Heart left ventricle (tissue), 16 donors: Measurements from ENCODE around the gene MINK1. TPM values are rescaled to one million over a fixed set of nuclear protein-coding genes. Genes with fewer than 3 reads are reported as not detected.

ENCODE experiments used
- ATAC-seq, 4 donors: fragments of 200-7000 bp; cut with Tn5 transposase; one replicate each; pipeline ENCODE4 v1.9.1; 2020 to 2022; ENCODE audit warnings: moderate library complexity in 4 of 4, mild to moderate bottlenecking in 3 of 4, moderate number of reproducible peaks in 1 of 4
- DNase-seq, 5 donors: peaks; one replicate each; pipeline ENCODE4 v3.0.0-alpha.2; 2020
- H3K27ac ChIP-seq, 12 donors: fragments of 200-600 bp; sonication (generic) in 4 of 12; one replicate each; pipeline versions ENCODE4 v1.5.0 to v1.8.0; 2016 to 2022; ENCODE audit warnings: mild to moderate bottlenecking in 2 of 12
- H3K27me3 ChIP-seq, 9 donors: fragments of 200-600 bp; sonication (generic) in 2 of 9; one replicate each; pipeline versions ENCODE4 v1.5.1 to v1.8.0; 2016 to 2022; ENCODE audit warnings: mild to moderate bottlenecking in 3 of 9
- H3K36me3 ChIP-seq, 9 donors: fragments of 200-600 bp; sonication (generic) in 2 of 9; one replicate each; pipeline versions ENCODE4 v1.5.0 to v1.8.0; 2018 to 2022; ENCODE audit warnings: mild to moderate bottlenecking in 2 of 9
- H3K4me1 ChIP-seq, 12 donors: fragments of 200-600 bp; sonication (generic) in 4 of 12; one replicate each; pipeline versions ENCODE4 v1.5.0 to v1.8.0; 2016 to 2022; ENCODE audit warnings: mild to moderate bottlenecking in 3 of 12
- H3K4me3 ChIP-seq, 12 donors: fragments of 200-600 bp; sonication (generic) in 4 of 12; one replicate each; pipeline versions ENCODE4 v1.5.0 to v1.8.0; 2017 to 2022; ENCODE audit warnings: mild to moderate bottlenecking in 9 of 12, moderate library complexity in 4 of 12
- H3K9me3 ChIP-seq, 12 donors: fragments of 200-600 bp; sonication (generic) in 4 of 12; one replicate each; pipeline versions ENCODE4 v1.5.0 to v1.8.0; 2016 to 2022; ENCODE audit warnings: mild to moderate bottlenecking in 1 of 12
- POLR2A ChIP-seq, 2 donors: fragments of 450-650 bp; IDR thresholded peaks; one replicate each; pipeline ENCODE4 v1.6.1; 2017; ENCODE audit warnings: antibody characterized with exemption in 2 of 2, mild to moderate bottlenecking in 2 of 2, moderate library complexity in 2 of 2
- WGBS, 4 donors: extraction: QIAGEN DNeasy Blood & Tissue Kit in 2 of 4; methylation state at CpG; one replicate each; pipeline versions ENCODE4 v1.1.5 to v1.1.7; 2013 to 2018; 5-methylcytosine and 5-hydroxymethylcytosine counted together
- intact Hi-C, 10 donors: fragments of 100-400 bp; cut with DNase I; formaldehyde crosslinking; loops; one replicate each; pipeline versions ENCODE4 v1.11.1 to v1.14.2; 2022
- polyA plus RNA-seq, 2 donors: library from polyadenylated mRNA; stranded (reverse); fragments of 200-250 nt; gene quantifications; one replicate each; pipeline ENCODE4 v1.2.3, GENCODE V29; 2013
- total RNA-seq, 9 donors: library from RNA; depleted of rRNA in 2 of 9; stranded (reverse); fragments of >200 nt in 2 of 9; fragmentation: NEBNext Ultra II Directional in 3 of 9; extraction: Animal tissue kit (Norgen Biotek cat#: 25700) in 3 of 9; gene quantifications; one replicate each; pipeline versions ENCODE4 v1.1.0 to v1.2.4, GENCODE V29; 2016 to 2023
- TF ChIP-seq, protein P1 (sequence below), 12 donors: fragments of 200-600 bp; sonication (generic) in 4 of 12; IDR thresholded peaks; one replicate each; pipeline versions ENCODE4 v1.5.0 to v1.8.0; 2018 to 2022; ENCODE audit warnings: antibody characterized with exemption in 12 of 12, mild to moderate bottlenecking in 5 of 12
- donor health status: ischemic (EF 13 %, LVEDD 7.1; RV severe dilation, severe dysfunction).
- donor health status: healthy with polysubstance abuse.
- donor health status: DM: no; HTN: yes; CAD: no.
- donor health status: DM: no; HTN: no; CAD: no.
- donor health status: ischemic (EF 25% LVEDD 6.9; RV normal size, moderate dysfunction).
- donor health status: ischemic (EF 25% LVEDD 5.7; RV mildly dilated, moderate dysfunction).
- donor health status: healthy.
- donor health status: DM: yes; HTN: yes; CAD: no.
- donor health status: ischemic (EF 35%, LVEDD 5.7; RV mildly dilated, moderate dysfunction).
- donor health status: nonischemic (EF 11% LVEDD 7.7; RV severe dilation, severe dysfunction).
- donor health status: DM: yes; HTN: yes; CAD: no.
- donor health status: PGD.
- donor health status: ischemic (EF 29% LVEDD 5.4; RV normal size, mild dysfunction).
- donor health status: nonischemic (EF 23%, LVEDD 6.1; RV moderate dilation, normal function).

MINK1 gene
- total and polyA plus RNA-seq, 11 donors, result 23.1 to 55.8 (median 33.0) TPM

DNA sequence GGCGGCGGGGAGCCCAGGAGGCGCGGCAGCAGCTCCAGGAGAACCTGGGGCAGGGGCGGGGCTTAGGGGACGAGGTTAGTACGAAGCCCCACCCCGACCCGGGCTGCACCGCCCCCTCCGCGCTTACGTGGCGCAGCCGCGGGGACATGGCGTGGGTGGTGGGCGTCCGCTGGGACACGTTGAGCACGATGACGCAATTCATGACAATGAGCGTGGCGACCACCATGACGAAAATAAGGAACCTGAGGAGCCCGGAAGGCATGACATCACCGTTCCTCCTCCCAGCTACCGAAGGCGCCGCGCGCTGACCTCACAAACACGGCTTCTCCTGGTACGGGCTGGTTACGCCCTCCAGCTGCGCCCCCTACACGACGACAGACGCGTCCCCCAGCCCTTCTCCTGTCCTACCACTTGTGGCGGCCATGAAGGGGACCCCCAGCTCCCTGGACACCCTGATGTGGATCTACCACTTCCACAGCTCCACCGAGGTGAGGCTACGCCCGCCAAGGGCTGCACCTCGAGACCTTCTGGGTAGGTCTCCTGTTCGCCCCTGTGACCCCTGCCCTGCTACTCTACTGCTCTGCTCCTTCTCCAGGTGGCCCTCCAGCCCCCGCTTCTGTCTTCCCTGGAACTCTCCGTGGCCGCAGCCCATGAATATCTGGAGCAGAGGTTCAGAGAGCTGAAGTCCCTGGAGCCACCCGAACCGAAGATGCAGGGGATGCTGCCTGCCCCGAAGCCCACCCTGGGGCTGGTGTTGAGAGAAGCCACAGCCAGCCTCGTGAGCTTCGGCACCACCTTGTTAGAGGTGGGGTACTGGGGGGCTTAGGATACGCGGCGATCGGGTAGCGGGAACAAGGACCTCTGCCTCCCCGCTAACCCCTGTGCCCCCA lies 66.4 kb downstream of the MINK1 start, which contains the start of gene C17orf107:
Gene C17orf107 (plus strand): TSS at position 196 of the 890 bp plus-strand sequence. CDS start 227 bp downstream, at position 423.
- 10 to 18% (median 10%) methylated on average over 34 to 60 of the region's 60 CpGs for WGBS, 4 donors
- TF ChIP-seq, protein P1, sequence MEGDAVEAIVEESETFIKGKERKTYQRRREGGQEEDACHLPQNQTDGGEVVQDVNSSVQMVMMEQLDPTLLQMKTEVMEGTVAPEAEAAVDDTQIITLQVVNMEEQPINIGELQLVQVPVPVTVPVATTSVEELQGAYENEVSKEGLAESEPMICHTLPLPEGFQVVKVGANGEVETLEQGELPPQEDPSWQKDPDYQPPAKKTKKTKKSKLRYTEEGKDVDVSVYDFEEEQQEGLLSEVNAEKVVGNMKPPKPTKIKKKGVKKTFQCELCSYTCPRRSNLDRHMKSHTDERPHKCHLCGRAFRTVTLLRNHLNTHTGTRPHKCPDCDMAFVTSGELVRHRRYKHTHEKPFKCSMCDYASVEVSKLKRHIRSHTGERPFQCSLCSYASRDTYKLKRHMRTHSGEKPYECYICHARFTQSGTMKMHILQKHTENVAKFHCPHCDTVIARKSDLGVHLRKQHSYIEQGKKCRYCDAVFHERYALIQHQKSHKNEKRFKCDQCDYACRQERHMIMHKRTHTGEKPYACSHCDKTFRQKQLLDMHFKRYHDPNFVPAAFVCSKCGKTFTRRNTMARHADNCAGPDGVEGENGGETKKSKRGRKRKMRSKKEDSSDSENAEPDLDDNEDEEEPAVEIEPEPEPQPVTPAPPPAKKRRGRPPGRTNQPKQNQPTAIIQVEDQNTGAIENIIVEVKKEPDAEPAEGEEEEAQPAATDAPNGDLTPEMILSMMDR (IDR thresholded peaks at IDR 0.05), result peak in 1 of 12 donors; percentile 9
- no peak for TF ChIP-seq POLR2A (IDR thresholded peaks at IDR 0.05)
- peak within 1 kb of the TSS in 3 of 12 donors; percentile 40 to 78 (median 59) for H3K27ac ChIP-seq
- peak within 1 kb of the TSS; percentile 15 to 66 (median 54) for H3K4me3 ChIP-seq
- intact Hi-C loops, result loop anchor here in 3 of 10 donors (10.0 kb wide), 2 partner anchors 165 to 335 kb away; partner anchors contain the start of gene GGT6 (in 1 of the 3)
- ATAC-seq (peak in 3 of 4 donors; percentile 55 to 78 (median 71)), DNase-seq (peak; percentile 80 to 89 (median 82))
- H3K36me3 ChIP-seq, result peaks cover 0 to 30% (median 27%) of the 10 kb centered on the region in 9 donors
- H3K27me3 ChIP-seq, result peaks cover 0 to 32% (median 11%) of the 10 kb centered on the region in 9 donors
- peaks cover 0 to 42% (median 21%) of the 10 kb centered on the region in 12 donors for H3K4me1 ChIP-seq
- no peaks in the 10 kb centered on the region for H3K9me3 ChIP-seq

DNA sequence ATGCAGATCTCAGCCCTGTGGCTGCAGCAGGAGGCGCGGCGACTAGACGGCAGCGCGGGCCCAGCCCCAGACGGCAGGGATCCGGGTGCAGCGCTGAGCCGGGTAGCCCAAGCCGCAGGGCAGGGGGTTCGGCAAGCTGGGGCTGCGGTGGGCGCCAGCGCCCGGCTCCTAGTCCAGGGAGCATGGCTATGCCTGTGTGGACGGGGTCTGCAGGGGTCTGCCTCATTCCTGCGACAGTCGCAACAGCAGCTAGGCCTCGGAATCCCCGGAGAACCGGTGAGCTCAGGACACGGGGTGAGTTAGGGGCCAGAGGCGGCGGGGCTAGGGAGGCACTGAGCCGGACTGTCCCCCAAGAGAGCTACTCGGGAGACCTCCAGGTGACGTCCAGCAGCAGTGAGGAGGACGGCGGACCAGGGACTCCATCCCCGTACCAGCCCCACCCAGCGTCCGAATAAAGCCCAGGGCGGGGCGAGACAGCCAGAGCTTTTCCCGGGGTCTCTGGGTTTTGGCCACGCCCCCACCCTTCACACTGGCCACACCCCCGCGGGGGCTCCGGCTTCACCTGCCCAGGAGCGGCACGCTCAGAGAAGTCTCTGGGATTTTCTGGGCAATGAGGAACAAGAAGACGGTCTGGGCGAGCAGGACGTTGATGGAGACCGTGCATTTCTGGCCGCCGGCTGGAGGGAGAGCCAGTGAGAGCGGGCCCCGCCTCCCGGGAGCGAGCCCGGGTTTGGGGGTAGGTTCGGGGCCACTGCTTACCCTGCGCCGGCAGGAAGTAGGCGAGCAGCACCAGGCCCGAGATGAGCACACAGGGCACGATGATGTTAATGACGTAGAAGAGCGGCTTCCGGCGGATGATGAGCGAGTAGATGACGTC lies 67.3 kb downstream of the MINK1 start:
- 22 to 52% (median 30%) methylated on average over 39 to 65 of the region's 65 CpGs for WGBS, 4 donors
- DNase-seq, result no peak
- H3K27me3 ChIP-seq, result peaks cover 0 to 32% (median 11%) of the 10 kb centered on the region in 9 donors
- H3K9me3 ChIP-seq, result no peaks in the 10 kb centered on the region
- peak overlapping the region in 11 of 12 donors; percentile 18 to 66 (median 54) for H3K4me3 ChIP-seq
- TF ChIP-seq POLR2A (IDR thresholded peaks at IDR 0.05), result no peak
- TF ChIP-seq, protein P1 (IDR thresholded peaks at IDR 0.05), result no peak
- ATAC-seq, result peak in 1 of 4 donors; percentile 29
- peaks cover 0 to 42% (median 21%) of the 10 kb centered on the region in 12 donors for H3K4me1 ChIP-seq
- intact Hi-C loops, result loop anchor here in 2 of 10 donors (10.0 kb wide), 1 partner anchor 164 kb away; no protein-coding TSS in a partner anchor
- H3K27ac ChIP-seq, result peak overlapping the region in 4 of 12 donors; percentile 3 to 78 (median 39)
- H3K36me3 ChIP-seq, result peaks cover 0 to 21% (median 18%) of the 10 kb centered on the region in 9 donors

DNA sequence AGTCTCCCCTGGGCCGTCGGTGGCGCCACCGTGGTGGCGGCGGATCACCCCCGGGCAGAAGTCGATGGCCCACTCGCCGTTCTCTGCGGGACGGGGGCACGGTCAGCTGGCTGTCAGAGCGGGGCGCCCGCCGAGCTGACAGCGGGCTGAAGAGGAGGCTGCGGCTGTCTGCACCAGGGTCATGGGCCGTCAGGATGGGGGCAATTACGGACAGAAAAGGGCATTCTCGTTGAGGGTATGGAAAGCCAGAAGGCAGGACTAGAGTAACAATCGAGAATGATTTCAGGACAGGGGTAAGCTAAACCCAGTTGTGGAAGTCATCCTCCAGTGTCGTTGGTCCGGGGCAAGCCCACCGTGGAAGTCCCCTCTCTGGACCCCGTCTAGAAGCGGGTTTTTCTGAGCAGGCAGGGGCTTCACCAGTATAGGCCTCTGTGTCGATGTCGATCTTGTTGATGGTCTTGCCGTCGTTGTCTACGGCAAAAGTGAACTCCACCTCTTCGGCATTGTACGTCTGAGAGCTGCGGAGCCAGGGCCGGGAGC lies 68.0 kb downstream of the MINK1 start:
- intact Hi-C loops, result loop anchor here in 2 of 10 donors (10.0 kb wide), 1 partner anchor 164 kb away; no protein-coding TSS in a partner anchor
- ATAC-seq, result no peak
- TF ChIP-seq POLR2A (IDR thresholded peaks at IDR 0.05), result no peak
- Histone ChIP-seq H3K9me3 (no peaks in the 10 kb centered on the region), H3K27me3 (peaks cover 0 to 32% (median 11%) of the 10 kb centered on the region in 9 donors), H3K4me1 (peaks cover 0 to 42% (median 21%) of the 10 kb centered on the region in 12 donors), H3K27ac (peak overlapping the region in 7 of 12 donors; percentile 3 to 78 (median 62)), H3K4me3 (peak overlapping the region in 10 of 12 donors; percentile 6 to 66 (median 55)), H3K36me3 (peaks cover 0 to 14% (median 11%) of the 10 kb centered on the region in 9 donors)
- no peak for DNase-seq
- 41 to 78% (median 49%) methylated on average over 35 to 37 of the region's 37 CpGs for WGBS, 4 donors
